GM21576 (cell line): ENCODE measurements around the gene GSTM5.
"Not testable (repeated sequence)": the region's sequence is repeated elsewhere in the genome, so short reads cannot be mapped to it uniquely, and the experiment has no call there.

Source experiments
- ATAC-seq: cut with Tn5 transposase; IDR thresholded peaks from one replicate; pipeline ENCODE4 v1.9.1; 2021; ENCODE audit warnings: mild to moderate bottlenecking, moderate library complexity; ENCODE audit not compliant: unreplicated experiment

Gene GSTM5

GRCh38 chr1:109726728-109727373 is 14.8 kb downstream of the GSTM5 start:
- ATAC-seq, result no peak

DNA sequence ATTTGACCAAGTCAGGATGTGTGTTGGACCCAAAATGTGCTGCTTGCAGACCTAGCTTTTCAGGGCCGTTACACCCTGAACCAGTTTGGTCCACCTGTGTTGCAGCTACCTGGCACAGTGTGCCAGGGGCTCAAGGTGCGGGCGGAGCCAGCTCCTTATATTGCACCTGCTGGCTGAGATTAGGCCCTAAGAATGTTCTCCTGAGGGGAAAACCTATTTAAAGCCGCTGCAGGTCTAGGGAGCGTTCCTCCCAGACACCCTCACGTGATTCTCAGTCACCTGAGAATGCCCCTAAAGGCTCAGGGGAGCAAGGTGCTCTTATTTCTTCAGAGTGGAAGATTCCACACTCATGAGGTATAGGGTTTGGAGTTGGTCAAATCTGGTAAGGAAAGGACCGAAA is 16.8 kb downstream of the GSTM5 start:
- ATAC-seq, result no peak

DNA sequence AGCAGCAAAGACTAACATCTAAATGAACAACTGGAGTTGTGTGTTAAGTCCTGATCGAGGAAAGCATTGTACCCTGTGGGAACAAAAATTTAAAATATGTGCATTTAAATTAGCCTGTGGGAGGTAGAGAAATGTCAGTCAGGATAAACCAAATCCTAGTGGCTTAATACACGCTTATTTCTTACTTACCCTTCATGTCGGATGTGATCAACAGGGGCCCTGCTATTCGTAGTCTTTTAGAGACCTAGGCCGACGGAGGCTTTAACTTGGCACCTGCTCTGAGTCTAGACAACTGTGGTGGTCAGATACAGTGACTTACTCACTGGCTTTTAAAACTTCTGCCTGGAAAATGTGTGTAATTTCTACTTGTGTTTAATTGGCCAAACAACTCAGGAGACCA is 18.6 kb downstream of the GSTM5 start:
- ATAC-seq, result no peak

- no peak for ATAC-seq
These were observed 20.4 kb downstream of the GSTM5 start for GRCh38 chr1:109732390-109732881.

DNA sequence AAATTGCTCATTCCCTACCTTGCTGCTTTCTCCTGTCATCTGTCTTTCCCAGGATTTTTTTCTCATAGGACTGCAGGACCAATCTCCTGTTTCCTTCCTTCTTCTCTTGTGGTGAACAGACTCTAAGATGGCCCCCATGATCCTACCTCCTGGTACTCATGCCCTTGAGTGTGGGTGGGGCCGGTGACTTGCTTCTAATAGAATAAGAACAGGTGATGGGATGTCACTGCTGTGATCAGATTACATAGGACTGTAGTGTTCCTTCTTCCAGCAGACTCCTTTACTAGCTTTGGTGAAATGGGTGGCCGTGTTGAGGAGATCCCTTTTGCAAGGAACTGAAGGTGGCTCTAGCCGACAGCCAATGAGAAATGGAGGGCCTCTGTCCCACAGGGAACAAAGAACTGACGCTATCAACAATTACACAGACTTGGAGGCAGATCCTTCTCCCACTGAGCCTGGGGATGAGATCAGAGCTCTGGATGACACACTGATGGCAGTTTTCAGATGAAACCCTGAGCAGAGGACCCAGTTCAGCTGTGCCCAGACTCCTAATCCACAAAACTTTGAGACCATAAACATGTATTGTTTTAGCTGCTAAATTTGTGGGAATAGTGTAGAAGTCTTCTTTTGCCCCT is 21.3 kb downstream of the GSTM5 start:
- ATAC-seq, result no peak

- ATAC-seq, result peak; percentile 71
These were observed 27.9 kb downstream of the GSTM5 start for GRCh38 chr1:109739738-109740614.

DNA sequence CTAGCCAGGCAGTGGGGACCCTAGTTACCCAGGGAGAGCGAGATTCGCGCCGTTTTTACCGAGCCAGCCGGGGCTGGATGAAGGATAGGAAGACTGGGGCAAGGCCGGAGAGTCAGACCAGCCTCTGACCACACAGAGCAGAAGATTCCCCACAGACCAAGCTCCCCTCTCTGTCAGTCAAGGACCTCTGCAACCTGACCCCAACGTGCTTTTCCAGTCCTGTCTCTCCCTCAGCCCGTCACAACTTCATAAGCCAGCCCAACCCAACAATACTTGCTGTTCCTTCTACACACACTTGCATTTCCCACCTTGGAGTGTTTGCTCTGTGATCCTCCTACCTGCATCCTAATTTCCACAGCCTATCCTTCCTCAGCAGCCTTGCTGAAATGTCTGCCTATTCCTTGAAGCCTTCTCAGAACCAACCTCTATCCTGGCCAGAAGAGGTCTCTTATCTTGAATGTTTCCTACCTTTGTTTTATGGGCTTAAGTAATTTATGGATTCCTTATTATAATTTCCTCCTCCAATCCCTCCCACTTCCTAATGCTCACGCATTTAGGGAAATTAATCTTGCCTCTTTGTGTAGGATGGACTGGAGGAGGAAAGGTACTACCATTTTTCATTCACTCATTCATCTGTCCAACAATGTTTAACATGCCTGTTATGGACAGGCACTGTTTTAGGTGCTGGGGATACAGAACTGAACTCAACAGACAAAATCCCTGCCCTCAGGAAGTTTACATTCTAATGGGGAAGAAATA is 28.7 kb downstream of the GSTM5 start, which contains the start of gene GSTM3:
Gene GSTM3 (minus strand): TSS at position 424 of the 759 bp plus-strand sequence. CDS start 751 bp downstream, outside the sequence.
- ATAC-seq, result no peak

DNA sequence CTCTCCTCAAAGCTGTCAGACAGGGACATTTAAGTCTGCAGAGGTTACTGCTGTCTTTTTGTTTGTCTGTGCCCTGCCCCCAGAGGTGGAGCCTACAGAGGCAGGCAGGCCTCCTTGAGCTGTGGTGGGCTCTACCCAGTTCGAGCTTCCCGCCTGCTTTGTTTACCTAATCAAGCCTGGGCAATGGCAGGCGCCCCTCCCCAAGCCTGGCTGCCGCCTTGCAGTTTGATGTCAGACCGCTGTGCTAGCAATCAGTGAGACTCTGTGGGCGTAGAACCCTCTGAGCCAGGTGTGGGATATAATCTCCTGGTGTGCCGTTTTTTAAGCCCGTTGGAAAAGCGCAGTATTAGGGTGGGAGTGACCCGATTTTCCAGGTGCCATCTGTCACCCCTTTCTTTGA is 36.3 kb downstream of the GSTM5 start:
- ATAC-seq, result not testable (repeated sequence)

- no peak for ATAC-seq
These were observed 37.2 kb downstream of the GSTM5 start for GRCh38 chr1:109749221-109749620.

GRCh38 chr1:109750241-109750882 is 38.3 kb downstream of the GSTM5 start:
- ATAC-seq, result no peak

GRCh38 chr1:109750920-109751319 is 38.9 kb downstream of the GSTM5 start:
- no peak for ATAC-seq

GRCh38 chr1:109751531-109752260 is 39.6 kb downstream of the GSTM5 start:
- ATAC-seq, result no peak

DNA sequence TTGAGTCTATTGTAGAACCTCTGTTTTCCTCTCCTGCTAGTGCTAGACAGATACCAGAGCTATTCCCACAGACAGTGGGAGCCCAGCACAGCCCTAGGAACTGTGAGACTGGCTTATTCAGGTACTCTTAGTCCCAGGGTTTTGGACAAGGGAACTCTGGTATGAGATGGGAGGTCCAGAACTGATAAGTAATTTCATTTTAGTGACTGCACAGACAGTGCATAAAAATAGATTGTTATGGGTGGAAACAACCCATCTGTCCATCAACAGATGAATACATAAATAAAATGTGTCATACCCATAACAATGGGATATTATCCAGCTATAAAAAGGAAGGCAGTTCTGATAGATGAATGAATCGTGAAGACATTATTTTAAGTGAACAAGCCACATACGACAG is 42.7 kb downstream of the GSTM5 start:
- ATAC-seq, result no peak

DNA sequence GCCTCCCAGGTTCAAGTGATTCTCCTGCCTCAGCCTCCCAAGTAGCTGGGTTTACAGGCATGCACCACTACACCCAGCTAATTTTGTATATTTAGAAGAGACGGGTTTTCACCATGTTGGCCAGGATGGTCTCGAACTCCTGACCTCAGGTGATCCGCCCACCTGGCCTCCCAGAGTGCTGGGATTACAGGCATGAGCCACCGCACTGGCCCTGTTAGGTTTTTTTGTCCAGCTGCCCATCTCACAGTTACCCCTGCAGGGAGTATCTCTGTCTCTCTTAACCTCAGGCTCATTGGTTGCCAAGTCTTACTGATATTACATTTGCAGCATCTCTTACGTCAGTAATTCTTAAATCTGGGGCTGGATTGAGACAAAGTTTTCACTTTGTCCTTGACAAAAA is 44.3 kb downstream of the GSTM5 start:
- ATAC-seq, result not testable (repeated sequence)

DNA sequence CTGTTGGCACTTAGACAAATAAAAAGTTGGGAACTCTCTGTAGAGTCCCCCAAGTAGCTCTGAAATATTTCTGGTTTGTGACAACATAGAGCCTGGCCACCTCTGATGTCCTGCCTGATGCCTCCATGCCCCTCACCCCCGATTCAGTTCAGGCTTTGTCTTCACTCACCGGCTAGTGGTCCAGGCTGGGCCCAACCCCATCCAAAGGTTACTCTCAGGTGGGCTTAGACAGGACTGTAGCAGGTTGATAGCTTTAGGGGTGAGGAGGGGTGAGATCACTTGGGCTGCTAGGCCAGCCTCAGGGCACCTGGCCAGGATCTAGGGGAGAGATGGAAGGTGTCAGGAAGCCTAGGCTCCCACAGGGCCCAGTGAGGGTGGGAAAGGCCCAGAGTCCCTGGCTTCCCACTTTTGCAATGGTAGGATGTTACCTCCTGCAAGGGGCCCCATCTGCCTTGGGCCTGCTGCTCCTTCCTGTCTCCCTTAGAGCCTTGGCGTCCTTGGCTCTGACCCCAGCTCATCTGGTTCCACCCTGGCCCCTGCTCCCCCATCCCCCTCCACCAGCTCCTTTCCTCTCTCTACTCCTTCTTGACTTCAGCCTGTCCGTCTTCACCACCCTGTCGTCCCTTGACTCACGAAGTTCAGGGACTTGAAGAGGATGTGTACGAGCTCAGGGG is 44.9 kb downstream of the GSTM5 start:
- ATAC-seq, result no peak

DNA sequence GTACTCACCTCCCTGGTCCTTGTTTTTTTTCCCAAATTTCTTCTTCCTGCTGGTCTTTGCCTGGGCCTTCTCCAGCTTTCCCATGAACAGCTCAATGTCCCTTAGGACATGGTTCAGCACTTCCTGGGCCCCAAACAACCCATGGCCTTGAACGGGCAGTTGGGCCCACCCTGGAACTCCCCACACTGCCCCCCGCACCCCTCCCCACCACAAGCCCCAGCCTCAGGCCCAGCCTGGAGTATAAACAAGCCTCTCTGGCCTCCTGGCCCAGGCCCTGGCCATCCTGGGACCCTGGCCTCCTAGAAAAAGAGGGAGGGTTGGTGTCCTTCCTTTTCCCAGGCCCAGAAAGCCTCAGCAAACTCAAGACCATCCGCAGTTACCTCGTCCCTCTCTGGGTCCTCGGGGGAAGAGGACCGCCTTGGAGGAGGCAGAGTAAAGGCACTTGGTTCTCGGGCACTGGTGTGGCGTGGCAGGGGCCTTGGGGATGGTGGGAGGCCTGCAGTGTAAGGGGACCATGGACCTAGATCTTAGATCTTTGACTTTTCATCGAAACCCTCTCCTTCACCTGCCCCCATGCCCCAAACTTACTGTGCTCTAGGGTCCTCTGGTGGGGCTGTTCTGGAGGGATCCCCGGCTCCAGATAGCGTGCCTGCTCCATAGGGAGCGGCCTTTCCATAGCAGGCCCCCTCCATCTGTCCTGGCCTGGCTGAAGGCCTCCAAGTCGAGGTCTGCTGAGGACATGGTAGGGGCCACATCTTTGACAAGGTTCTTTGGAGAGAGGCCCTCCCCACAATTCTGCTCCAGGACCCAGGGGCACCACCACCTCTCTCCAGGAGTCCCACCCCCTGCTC is 46.1 kb downstream of the GSTM5 start:
- no peak for ATAC-seq

DNA sequence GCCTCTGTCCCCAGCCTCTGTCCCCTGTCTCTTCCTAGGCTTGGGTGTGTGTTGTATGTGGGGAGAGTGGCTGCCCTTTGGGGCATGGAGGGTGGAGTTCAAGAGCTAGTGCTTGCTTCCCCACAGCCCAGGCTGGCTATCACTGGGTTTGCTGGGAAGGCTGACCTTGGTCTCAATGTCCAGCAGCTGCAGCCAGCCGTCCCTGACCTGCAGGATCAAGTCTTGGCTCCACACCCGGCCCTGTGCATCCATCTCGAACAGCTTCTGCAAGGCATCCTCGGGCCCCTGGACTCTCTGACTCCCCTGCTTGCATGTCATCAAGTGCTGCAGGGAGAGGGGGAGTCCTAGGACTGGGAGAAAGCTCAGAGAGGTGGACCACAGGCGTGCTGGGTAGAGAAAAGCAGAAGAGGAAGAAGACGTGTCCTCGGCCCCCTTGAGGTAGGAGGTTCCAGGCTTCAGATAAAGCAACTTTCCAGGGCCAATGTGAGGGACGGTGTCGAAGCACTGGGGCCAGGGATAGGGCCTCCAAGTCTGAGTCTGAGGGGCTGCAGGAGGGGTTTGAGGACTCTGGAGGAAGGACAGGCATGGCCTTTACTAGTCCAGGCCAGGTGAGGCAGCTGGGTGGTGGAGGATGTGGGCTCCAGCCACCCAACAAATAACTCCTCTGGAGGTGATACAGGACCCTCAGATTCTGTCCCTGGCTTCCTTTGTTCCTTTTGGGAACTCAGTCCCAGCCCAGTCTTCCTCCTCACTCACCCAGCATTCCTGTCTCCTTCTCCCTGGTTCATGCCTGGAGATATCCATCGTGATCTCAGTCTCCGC is 47.7 kb downstream of the GSTM5 start:
- no peak for ATAC-seq
